ENCODE measurements around the gene AP1M1.

Gene AP1M1

GRCh38 chr19:16226184-16226591 is 28.5 kb downstream of the AP1M1 start:
- peak overlapping the region; percentile 42 for H3K27ac Mint-ChIP-seq
- intact Hi-C loops (cut with micrococcal nuclease), result no loop called here
- H3K36me3 Mint-ChIP-seq (ENCODE audit: low read depth), result peaks cover 100% of the 10 kb centered on the region

GRCh38 chr19:16226878-16227836 is 29.4 kb downstream of the AP1M1 start:
- no peak overlapping the region for H3K27ac Mint-ChIP-seq
- H3K36me3 Mint-ChIP-seq (ENCODE audit: low read depth), result peaks cover 100% of the 10 kb centered on the region
- H3K9me3 Mint-ChIP-seq, result no peaks in the 10 kb centered on the region
- H3K4me1 Mint-ChIP-seq (ENCODE audit: low read depth), result no peaks in the 10 kb centered on the region
- H3K27me3 Mint-ChIP-seq, result no peaks in the 10 kb centered on the region
- H3K4me3 Mint-ChIP-seq, result no peak overlapping the region
- intact Hi-C loops (cut with micrococcal nuclease), result no loop called here

More at GRCh38 chr19:16226184-16226591, 28.5 kb downstream of the AP1M1 start:
- H3K9me3 Mint-ChIP-seq, result peaks cover 4% of the 10 kb centered on the region
- no peak overlapping the region for H3K4me3 Mint-ChIP-seq
- no peaks in the 10 kb centered on the region for H3K27me3 Mint-ChIP-seq
- no peaks in the 10 kb centered on the region for H3K4me1 Mint-ChIP-seq (ENCODE audit: low read depth)

- no peaks in the 10 kb centered on the region for H3K27me3 Mint-ChIP-seq
- intact Hi-C loops (cut with micrococcal nuclease), result no loop called here
- H3K27ac Mint-ChIP-seq, result no peak overlapping the region
- H3K9me3 Mint-ChIP-seq, result no peaks in the 10 kb centered on the region
- no peak overlapping the region for H3K4me3 Mint-ChIP-seq
- H3K4me1 Mint-ChIP-seq (ENCODE audit: low read depth), result no peaks in the 10 kb centered on the region
- H3K36me3 Mint-ChIP-seq (ENCODE audit: low read depth), result peaks cover 100% of the 10 kb centered on the region
Observed at GRCh38 chr19:16227837-16228636, 30.3 kb downstream of the AP1M1 start.

GRCh38 chr19:16228637-16229321 is 31.1 kb downstream of the AP1M1 start:
- intact Hi-C loops (cut with micrococcal nuclease), result no loop called here
- H3K27ac Mint-ChIP-seq, result no peak overlapping the region
- no peaks in the 10 kb centered on the region for H3K4me1 Mint-ChIP-seq (ENCODE audit: low read depth)
- no peaks in the 10 kb centered on the region for H3K27me3 Mint-ChIP-seq
- H3K36me3 Mint-ChIP-seq (ENCODE audit: low read depth), result peaks cover 100% of the 10 kb centered on the region
- H3K9me3 Mint-ChIP-seq, result no peaks in the 10 kb centered on the region
- no peak overlapping the region for H3K4me3 Mint-ChIP-seq

GRCh38 chr19:16229322-16229641 is 31.6 kb downstream of the AP1M1 start:
- H3K4me3 Mint-ChIP-seq, result no peak overlapping the region
- H3K9me3 Mint-ChIP-seq, result no peaks in the 10 kb centered on the region
- H3K4me1 Mint-ChIP-seq (ENCODE audit: low read depth), result no peaks in the 10 kb centered on the region
- intact Hi-C loops (cut with micrococcal nuclease), result no loop called here
- H3K27ac Mint-ChIP-seq, result no peak overlapping the region
- no peaks in the 10 kb centered on the region for H3K27me3 Mint-ChIP-seq
- H3K36me3 Mint-ChIP-seq (ENCODE audit: low read depth), result peaks cover 100% of the 10 kb centered on the region

- H3K4me3 Mint-ChIP-seq, result no peak overlapping the region
- H3K9me3 Mint-ChIP-seq, result peaks cover 9% of the 10 kb centered on the region
- intact Hi-C loops (cut with micrococcal nuclease), result no loop called here
- peaks cover 97% of the 10 kb centered on the region for H3K36me3 Mint-ChIP-seq (ENCODE audit: low read depth)
- peaks cover 23% of the 10 kb centered on the region for H3K4me1 Mint-ChIP-seq (ENCODE audit: low read depth)
- no peaks in the 10 kb centered on the region for H3K27me3 Mint-ChIP-seq
- no peak overlapping the region for H3K27ac Mint-ChIP-seq
Observed at GRCh38 chr19:16232127-16232526, 34.4 kb downstream of the AP1M1 start.

GRCh38 chr19:16232568-16232967 is 34.9 kb downstream of the AP1M1 start:
- Mint-ChIP-seq H3K4me1 (ENCODE audit: low read depth) (peaks cover 23% of the 10 kb centered on the region), H3K9me3 (peaks cover 9% of the 10 kb centered on the region), H3K27me3 (no peaks in the 10 kb centered on the region), H3K27ac (no peak overlapping the region), H3K36me3 (ENCODE audit: low read depth) (peaks cover 93% of the 10 kb centered on the region), H3K4me3 (no peak overlapping the region)
- intact Hi-C loops (cut with micrococcal nuclease), result no loop called here

GRCh38 chr19:16233081-16233776 is 35.5 kb downstream of the AP1M1 start:
- intact Hi-C loops (cut with micrococcal nuclease), result no loop called here
- peaks cover 86% of the 10 kb centered on the region for H3K36me3 Mint-ChIP-seq (ENCODE audit: low read depth)
- peaks cover 29% of the 10 kb centered on the region for H3K4me1 Mint-ChIP-seq (ENCODE audit: low read depth)
- H3K27me3 Mint-ChIP-seq, result no peaks in the 10 kb centered on the region
- peaks cover 9% of the 10 kb centered on the region for H3K9me3 Mint-ChIP-seq
- H3K4me3 Mint-ChIP-seq, result no peak overlapping the region
- no peak overlapping the region for H3K27ac Mint-ChIP-seq

GRCh38 chr19:16233836-16234551 is 36.3 kb downstream of the AP1M1 start:
- no peaks in the 10 kb centered on the region for H3K27me3 Mint-ChIP-seq
- no peak overlapping the region for H3K4me3 Mint-ChIP-seq
- H3K27ac Mint-ChIP-seq, result no peak overlapping the region
- peaks cover 9% of the 10 kb centered on the region for H3K9me3 Mint-ChIP-seq
- H3K4me1 Mint-ChIP-seq (ENCODE audit: low read depth), result peaks cover 36% of the 10 kb centered on the region
- intact Hi-C loops (cut with micrococcal nuclease), result no loop called here
- peaks cover 79% of the 10 kb centered on the region for H3K36me3 Mint-ChIP-seq (ENCODE audit: low read depth)

GRCh38 chr19:16234552-16235445 is 37.1 kb downstream of the AP1M1 start:
- peaks cover 9% of the 10 kb centered on the region for H3K9me3 Mint-ChIP-seq
- intact Hi-C loops (cut with micrococcal nuclease), result no loop called here
- H3K4me3 Mint-ChIP-seq, result no peak overlapping the region
- no peak overlapping the region for H3K27ac Mint-ChIP-seq
- peaks cover 41% of the 10 kb centered on the region for H3K4me1 Mint-ChIP-seq (ENCODE audit: low read depth)
- peaks cover 71% of the 10 kb centered on the region for H3K36me3 Mint-ChIP-seq (ENCODE audit: low read depth)
- H3K27me3 Mint-ChIP-seq, result no peaks in the 10 kb centered on the region

GRCh38 chr19:16235811-16236652 is 38.3 kb downstream of the AP1M1 start:
- Mint-ChIP-seq H3K36me3 (ENCODE audit: low read depth) (peaks cover 58% of the 10 kb centered on the region), H3K27me3 (peaks cover 2% of the 10 kb centered on the region), H3K4me1 (ENCODE audit: low read depth) (peaks cover 41% of the 10 kb centered on the region), H3K9me3 (peaks cover 9% of the 10 kb centered on the region), H3K4me3 (no peak overlapping the region), H3K27ac (peak overlapping the region; percentile 8)
- intact Hi-C loops (cut with micrococcal nuclease), result no loop called here

GRCh38 chr19:16244091-16244490 is 46.4 kb downstream of the AP1M1 start:
- Mint-ChIP-seq H3K4me1 (ENCODE audit: low read depth) (peaks cover 18% of the 10 kb centered on the region), H3K36me3 (ENCODE audit: low read depth) (no peaks in the 10 kb centered on the region), H3K4me3 (no peak overlapping the region), H3K27ac (no peak overlapping the region), H3K27me3 (peaks cover 12% of the 10 kb centered on the region), H3K9me3 (no peaks in the 10 kb centered on the region)
- intact Hi-C loops (cut with micrococcal nuclease), result no loop called here

Data from dendritic cell treated with granulocyte-macrophage colony-stimulating factor and Interleukin-4, amounts not matched to agents 40 ng/mL and 50 ng/mL, for 4 days (primary cell).